Measurements from ENCODE around the gene CCL25.

DNA sequence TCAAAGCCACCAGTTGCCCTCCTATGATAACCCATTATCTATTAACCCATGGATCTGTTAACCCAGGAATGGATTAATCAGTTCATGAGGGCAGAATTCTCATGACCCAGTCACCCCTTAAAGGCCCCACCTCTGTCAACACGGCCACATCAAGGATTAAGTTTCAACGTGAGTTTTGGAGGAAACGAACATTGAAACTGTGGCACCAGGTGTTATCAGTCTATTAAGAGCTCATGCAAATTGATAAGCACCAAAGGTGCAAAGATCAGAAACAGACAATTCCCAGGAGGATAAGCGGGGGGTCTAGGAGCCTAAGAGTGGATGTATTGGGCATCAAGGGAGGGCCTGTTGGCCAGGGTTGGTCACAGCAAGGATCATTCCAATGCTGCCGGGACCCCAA lies 27.2 kb upstream of the CCL25 start:
- TF ChIP-seq CTCF (IDR thresholded peaks at IDR 0.05) (no peak), POLR2AphosphoS5 (IDR thresholded peaks at IDR 0.05) (no peak), POLR2A (IDR thresholded peaks at IDR 0.05) (no peak), EP300 (IDR thresholded peaks at IDR 0.05) (no peak)

Measured in upper lobe of left lung (tissue), 4 donors.